B cell (primary cell): ENCODE measurements around the gene MRPS27.

Source experiments
- EZH2 ChIP-seq: IDR thresholded peaks from 2 replicates; pipeline ENCODE4 v1.6.1; 2012; ENCODE audit warnings: borderline replicate concordance, low read depth, mild to moderate bottlenecking, moderate library complexity, low read length; ENCODE audit not compliant: insufficient read depth, poor library complexity, severe bottlenecking
- TF ChIP-seq, protein P1 (sequence below): fragments of 200-600 bp; IDR thresholded peaks from one replicate; pipeline ENCODE4 v1.8.0; 2022; ENCODE audit warnings: antibody characterized with exemption, mild to moderate bottlenecking

- TF ChIP-seq, protein P1, sequence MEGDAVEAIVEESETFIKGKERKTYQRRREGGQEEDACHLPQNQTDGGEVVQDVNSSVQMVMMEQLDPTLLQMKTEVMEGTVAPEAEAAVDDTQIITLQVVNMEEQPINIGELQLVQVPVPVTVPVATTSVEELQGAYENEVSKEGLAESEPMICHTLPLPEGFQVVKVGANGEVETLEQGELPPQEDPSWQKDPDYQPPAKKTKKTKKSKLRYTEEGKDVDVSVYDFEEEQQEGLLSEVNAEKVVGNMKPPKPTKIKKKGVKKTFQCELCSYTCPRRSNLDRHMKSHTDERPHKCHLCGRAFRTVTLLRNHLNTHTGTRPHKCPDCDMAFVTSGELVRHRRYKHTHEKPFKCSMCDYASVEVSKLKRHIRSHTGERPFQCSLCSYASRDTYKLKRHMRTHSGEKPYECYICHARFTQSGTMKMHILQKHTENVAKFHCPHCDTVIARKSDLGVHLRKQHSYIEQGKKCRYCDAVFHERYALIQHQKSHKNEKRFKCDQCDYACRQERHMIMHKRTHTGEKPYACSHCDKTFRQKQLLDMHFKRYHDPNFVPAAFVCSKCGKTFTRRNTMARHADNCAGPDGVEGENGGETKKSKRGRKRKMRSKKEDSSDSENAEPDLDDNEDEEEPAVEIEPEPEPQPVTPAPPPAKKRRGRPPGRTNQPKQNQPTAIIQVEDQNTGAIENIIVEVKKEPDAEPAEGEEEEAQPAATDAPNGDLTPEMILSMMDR, result no peak
- TF ChIP-seq EZH2, result no peak
These were observed 103.3 kb downstream of the MRPS27 start for GRCh38 chr5:72216756-72217155.
